Body of pancreas (tissue), 4 donors: Measurements from ENCODE around the gene CMIP. TPM values are rescaled to one million over a fixed set of nuclear protein-coding genes. Genes with fewer than 3 reads are reported as not detected.

ENCODE experiments used
- ATAC-seq: fragments of 150-250 bp; one replicate; pipeline ENCODE4 v1.9.1; 2016
- DNase-seq, 4 donors: peaks; one replicate each; pipeline ENCODE4 v3.0.0-alpha.2; 2019
- H3K27ac ChIP-seq, 4 donors: fragments of 200-600 bp; sonication (generic); 1 replicate in 3 of 4; 2 replicates in 1 of 4; pipeline versions ENCODE4 v1.5.1 to v1.6.1; 2016 to 2019; ENCODE audit warnings: mild to moderate bottlenecking in 1 of 4, mixed read lengths in 1 of 4, moderate library complexity in 1 of 4
- H3K27me3 ChIP-seq, 2 donors: fragments of 200-600 bp; sonication (generic); one replicate each; pipeline ENCODE4 v1.6.0; 2016; ENCODE audit warnings: mild to moderate bottlenecking in 1 of 2
- H3K36me3 ChIP-seq, 2 donors: fragments of 200-600 bp; sonication (generic); replicated peaks in 1 of 2; 2 replicates each; pipeline ENCODE4 v1.5.1; 2016; ENCODE audit warnings: low read depth in 2 of 2; ENCODE audit not compliant: insufficient read depth in 1 of 2
- H3K4me1 ChIP-seq: fragments of 200-600 bp; sonication (generic); one replicate; pipeline ENCODE4 v1.6.0; 2016
- H3K4me3 ChIP-seq, 2 donors: fragments of 200-600 bp; sonication (generic); 1 replicate in 1 of 2; 2 replicates in 1 of 2; pipeline ENCODE4 v1.5.1; 2016 to 2019
- H3K9me3 ChIP-seq, 3 donors: fragments of 200-600 bp; sonication (generic); 1 replicate in 2 of 3; 2 replicates in 1 of 3; pipeline ENCODE4 v1.5.1; 2016
- POLR2A ChIP-seq, 3 donors: fragments of 450-650 bp; IDR thresholded peaks; one replicate each; pipeline ENCODE4 v1.6.1; 2016; ENCODE audit warnings: antibody characterized with exemption in 3 of 3, mild to moderate bottlenecking in 2 of 3
- WGBS, 2 donors: methylation state at CpG; one replicate each; pipeline ENCODE4 v1.1.5; 2017; 5-methylcytosine and 5-hydroxymethylcytosine counted together
- intact Hi-C: fragments of 100-400 bp; cut with DNase I; formaldehyde crosslinking; loops from one replicate; pipeline ENCODE4 v1.15.1; 2023
- total RNA-seq, 2 donors: library from RNA; depleted of rRNA; stranded (reverse); fragments of >200 nt; gene quantifications; one replicate each; pipeline ENCODE4 v1.1.0, GENCODE V29; 2016
- TF ChIP-seq, protein P1 (sequence below), 7 experiments: fragments of 450-650 bp in 4 of 7; fragments of 200-600 bp in 3 of 7; sonication (generic) in 3 of 7; IDR thresholded peaks; one replicate each; pipeline ENCODE4 v1.5.1; 2016 to 2019; ENCODE audit warnings: antibody characterized with exemption in 7 of 7

CMIP gene
- total RNA-seq, 2 donors from 2014 or later = 18.7 to 18.8 TPM

- WGBS, 2 donors = 28 to 36% methylated on average over 13 to 18 of the region's 18 CpGs
- Histone ChIP-seq H3K9me3 (no peaks in the 10 kb centered on the region), H3K27ac (peak overlapping the region; percentile 25 to 67 (median 62)), H3K27me3 (no peaks in the 10 kb centered on the region), H3K36me3 (no peaks in the 10 kb centered on the region), H3K4me1 (peaks cover 46% of the 10 kb centered on the region), H3K4me3 (no peak overlapping the region)
- intact Hi-C loops = no loop called here
- DNase-seq (peak; percentile 59 to 79 (median 72)), ATAC-seq (peak; percentile 87)
- no peak for TF ChIP-seq POLR2A (IDR thresholded peaks at IDR 0.05)
- TF ChIP-seq, protein P1, sequence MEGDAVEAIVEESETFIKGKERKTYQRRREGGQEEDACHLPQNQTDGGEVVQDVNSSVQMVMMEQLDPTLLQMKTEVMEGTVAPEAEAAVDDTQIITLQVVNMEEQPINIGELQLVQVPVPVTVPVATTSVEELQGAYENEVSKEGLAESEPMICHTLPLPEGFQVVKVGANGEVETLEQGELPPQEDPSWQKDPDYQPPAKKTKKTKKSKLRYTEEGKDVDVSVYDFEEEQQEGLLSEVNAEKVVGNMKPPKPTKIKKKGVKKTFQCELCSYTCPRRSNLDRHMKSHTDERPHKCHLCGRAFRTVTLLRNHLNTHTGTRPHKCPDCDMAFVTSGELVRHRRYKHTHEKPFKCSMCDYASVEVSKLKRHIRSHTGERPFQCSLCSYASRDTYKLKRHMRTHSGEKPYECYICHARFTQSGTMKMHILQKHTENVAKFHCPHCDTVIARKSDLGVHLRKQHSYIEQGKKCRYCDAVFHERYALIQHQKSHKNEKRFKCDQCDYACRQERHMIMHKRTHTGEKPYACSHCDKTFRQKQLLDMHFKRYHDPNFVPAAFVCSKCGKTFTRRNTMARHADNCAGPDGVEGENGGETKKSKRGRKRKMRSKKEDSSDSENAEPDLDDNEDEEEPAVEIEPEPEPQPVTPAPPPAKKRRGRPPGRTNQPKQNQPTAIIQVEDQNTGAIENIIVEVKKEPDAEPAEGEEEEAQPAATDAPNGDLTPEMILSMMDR (IDR thresholded peaks at IDR 0.05) = peak in 2 of 7 experiments; percentile 20 to 22
Observed at GRCh38 chr16:81465375-81465943, 20.9 kb downstream of the CMIP start.

DNA sequence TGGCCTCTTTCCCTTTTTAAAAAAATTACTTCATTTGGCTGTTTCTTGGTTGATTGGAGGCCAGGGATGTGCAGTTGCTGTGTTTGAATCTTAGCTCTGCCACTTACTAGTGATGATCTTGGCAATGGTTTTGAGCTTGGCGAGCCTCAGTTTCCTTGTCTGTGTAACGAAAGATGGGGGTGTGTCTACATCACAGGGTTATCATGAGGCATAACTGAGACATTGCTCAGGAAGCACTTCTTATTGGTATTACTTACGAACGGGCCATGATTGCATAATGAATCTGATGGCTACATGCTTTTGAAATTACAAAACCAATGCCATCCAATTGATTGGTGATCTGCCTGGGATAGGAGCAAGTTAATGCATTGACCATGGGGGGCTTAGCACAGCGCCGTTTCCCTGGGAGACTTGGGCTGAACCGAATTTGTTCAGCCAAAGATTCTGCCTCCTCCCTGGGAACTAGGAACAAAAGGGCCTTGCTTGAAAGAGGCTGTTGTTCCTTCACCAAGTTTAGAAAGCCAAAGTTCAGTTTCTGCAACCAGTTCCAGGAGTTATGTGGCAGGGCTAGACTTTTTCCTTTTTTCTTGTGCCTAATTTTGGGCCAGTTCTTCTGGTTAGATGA is 21.9 kb downstream of the CMIP start:
- peak overlapping the region in 2 of 4 donors; percentile 9 to 58 for H3K27ac ChIP-seq
- H3K9me3 ChIP-seq = no peaks in the 10 kb centered on the region
- no peak for DNase-seq
- intact Hi-C loops = no loop called here
- no peak overlapping the region for H3K4me3 ChIP-seq
- no peak for ATAC-seq
- 55 to 78% methylated on average over 7 of the region's 7 CpGs for WGBS, 2 donors
- TF ChIP-seq POLR2A (IDR thresholded peaks at IDR 0.05) = no peak
- TF ChIP-seq, protein P1 (IDR thresholded peaks at IDR 0.05) = no peak
- H3K4me1 ChIP-seq = peaks cover 46% of the 10 kb centered on the region
- no peaks in the 10 kb centered on the region for H3K27me3 ChIP-seq
- H3K36me3 ChIP-seq = no peaks in the 10 kb centered on the region

DNA sequence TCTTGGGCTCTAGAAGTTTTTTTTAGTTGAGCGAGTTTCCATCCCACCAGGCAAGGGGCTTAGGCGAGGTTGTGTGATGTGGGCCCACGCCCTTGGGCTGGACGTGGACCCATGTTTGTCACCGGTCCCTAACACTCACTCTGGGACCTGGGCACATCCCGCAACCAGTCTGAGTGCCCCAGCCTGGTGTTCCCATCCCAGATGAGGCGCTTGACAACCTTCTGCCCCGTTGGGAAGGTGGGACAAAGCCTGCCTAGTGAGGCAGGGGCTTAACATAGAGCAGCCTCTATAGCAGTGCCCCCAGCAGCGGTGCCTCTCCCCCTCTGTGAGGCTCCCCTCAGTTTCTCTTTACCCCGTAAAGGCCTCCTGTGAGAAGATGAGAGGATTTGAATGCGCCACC is 22.5 kb downstream of the CMIP start:
- Histone ChIP-seq H3K4me3 (no peak overlapping the region), H3K27ac (peak overlapping the region in 1 of 4 donors; percentile 9), H3K9me3 (no peaks in the 10 kb centered on the region), H3K36me3 (no peaks in the 10 kb centered on the region), H3K4me1 (peaks cover 45% of the 10 kb centered on the region), H3K27me3 (no peaks in the 10 kb centered on the region)
- DNase-seq (no peak), ATAC-seq (no peak)
- TF ChIP-seq, protein P1 (IDR thresholded peaks at IDR 0.05) = no peak
- TF ChIP-seq POLR2A (IDR thresholded peaks at IDR 0.05) = no peak
- WGBS, 2 donors = 93 to 96% methylated on average over 7 to 11 of the region's 11 CpGs
- intact Hi-C loops = no loop called here

- DNase-seq = no peak
- peaks cover 38% of the 10 kb centered on the region for H3K4me1 ChIP-seq
- intact Hi-C loops = no loop called here
Observed at GRCh38 chr16:81467815-81468214, 23.2 kb downstream of the CMIP start.

More at GRCh38 chr16:81467815-81468214, 23.2 kb downstream of the CMIP start:
- 94 to 98% methylated on average over 8 of the region's 8 CpGs for WGBS, 2 donors
- TF ChIP-seq, protein P1 (IDR thresholded peaks at IDR 0.05) = no peak
- no peak for TF ChIP-seq POLR2A (IDR thresholded peaks at IDR 0.05)
- H3K27me3 ChIP-seq = no peaks in the 10 kb centered on the region
- no peak overlapping the region for H3K27ac ChIP-seq
- no peak for ATAC-seq
- H3K9me3 ChIP-seq = no peaks in the 10 kb centered on the region
- no peak overlapping the region for H3K4me3 ChIP-seq
- H3K36me3 ChIP-seq = no peaks in the 10 kb centered on the region
